Prostate gland (tissue), 2 donors: ENCODE data around the gene SOST.
"Not testable (repeated sequence)": the region's sequence is repeated elsewhere in the genome, so short reads cannot be mapped to it uniquely, and the experiment has no call there.

ENCODE experiments used
- CTCF ChIP-seq, 4 experiments: fragments of 200-600 bp in 2 of 4; fragments of 450-650 bp in 2 of 4; sonication (generic) in 2 of 4; IDR thresholded peaks; 1 replicate in 3 of 4; 2 replicates in 1 of 4; pipeline ENCODE4 v1.5.1; 2016 to 2019; ENCODE audit warnings: antibody characterized with exemption in 4 of 4, mild to moderate bottlenecking in 2 of 4, moderate library complexity in 2 of 4
- POLR2AphosphoS5 ChIP-seq: sonication (generic); formaldehyde crosslinking; IDR thresholded peaks from one replicate; pipeline ENCODE4 v1.6.1; 2017; ENCODE audit warnings: antibody characterized with exemption

GRCh38 chr17:43792668-43793067 lies 34.1 kb upstream of the SOST start:
- TF ChIP-seq CTCF (IDR thresholded peaks at IDR 0.05); POLR2AphosphoS5: not testable (repeated sequence)
